GM12878 (cell line): ENCODE results near the gene NOS3. TPM values are rescaled to one million over a fixed set of nuclear protein-coding genes. Genes with fewer than 3 reads are reported as not detected.

ENCODE experiments used
- EED ChIP-seq: sonication (generic); IDR thresholded peaks from 2 replicates; pipeline ENCODE4 v1.6.1; 2016; ENCODE audit warnings: antibody characterized with exemption, low read depth
- MEF2B ChIP-seq: fragments of 450-650 bp; IDR thresholded peaks from 2 replicates; pipeline ENCODE4 v1.6.1; 2018; ENCODE audit warnings: mild to moderate bottlenecking, moderate library complexity; ENCODE audit not compliant: partially characterized antibody, poor library complexity, severe bottlenecking
- MXI1 ChIP-seq: fragments of 150-350 bp; IDR thresholded peaks from 2 replicates; pipeline ENCODE4 v1.6.1; 2011; ENCODE audit warnings: low read depth, mild to moderate bottlenecking, inconsistent platforms, low read length, improper control_type of control experiment
- NFYA ChIP-seq: IDR thresholded peaks from 2 replicates; pipeline ENCODE4 v1.6.1; 2011; ENCODE audit warnings: low read depth, mild to moderate bottlenecking, low read length, improper control_type of control experiment, borderline replicate concordance
- NR2C2 ChIP-seq: IDR thresholded peaks from 2 replicates; pipeline ENCODE4 v1.6.1; 2011; ENCODE audit warnings: borderline replicate concordance, low read depth; ENCODE audit not compliant: control insufficient read depth, insufficient read length
- PAX5 ChIP-seq: IDR thresholded peaks from 2 replicates; pipeline ENCODE4 v1.6.1; 2011; ENCODE audit warnings: low read depth, low read length, borderline replicate concordance
- POLR2AphosphoS5 ChIP-seq: IDR thresholded peaks from 2 replicates; pipeline ENCODE4 v1.6.1; 2011; ENCODE audit warnings: mild to moderate bottlenecking, low read length, inconsistent platforms
- RFX5 ChIP-seq: IDR thresholded peaks from 2 replicates; pipeline ENCODE4 v1.6.1; 2011; ENCODE audit warnings: low read depth, low read length, improper control_type of control experiment
- TAF1 ChIP-seq: IDR thresholded peaks from 2 replicates; pipeline ENCODE4 v1.6.1; 2011; ENCODE audit warnings: mild to moderate bottlenecking, low read depth, low read length, borderline replicate concordance
- YY1 ChIP-seq: IDR thresholded peaks from 2 replicates; pipeline ENCODE4 v1.6.1; 2011; ENCODE audit warnings: low read depth, mild to moderate bottlenecking, low read length
- ZNF217 ChIP-seq: fragments of 450-650 bp; IDR thresholded peaks from 2 replicates; pipeline ENCODE4 v1.6.1; 2017; ENCODE audit warnings: antibody characterized with exemption, mild to moderate bottlenecking
- polyA plus RNA-seq, 11 experiments: library from polyadenylated mRNA; depleted of rRNA in 4 of 11; unstranded in 6 of 11; stranded (reverse) in 5 of 11; fragments of >200 nt; fragmentation: Nextera tagmentation in 4 of 11; fragmentation: Illumina TruSeq in 1 of 11; extraction: Ambion mirVana in 4 of 11; extraction: Trizol in 1 of 11; gene quantifications; 1 replicate in 1 of 11; 2 replicates in 10 of 11; pipeline versions ENCODE4 v1.2.1 to v1.2.3, GENCODE V29; 2011 to 2016; ENCODE audit warnings: inconsistent platforms in 2 of 11, missing spikeins in 2 of 11, low read depth in 1 of 11
- total RNA-seq, 4 experiments: library from RNA; depleted of rRNA in 3 of 4; stranded (reverse); fragments of >200 nt in 3 of 4; fragmentation: Illumina TruSeq in 1 of 4; extraction: Trizol in 1 of 4; gene quantifications; 2 replicates each; pipeline versions ENCODE4 v1.2.1 to v1.2.3, GENCODE V29; 2013 to 2021
- TF ChIP-seq, protein P1 (sequence below): fragments of 450-650 bp; IDR thresholded peaks from 2 replicates; pipeline ENCODE4 v1.6.1; 2018; ENCODE audit warnings: borderline replicate concordance, mild to moderate bottlenecking; ENCODE audit not compliant: partially characterized antibody
- TF ChIP-seq, protein P2 (sequence below): fragments of 450-650 bp; IDR thresholded peaks from 2 replicates; pipeline ENCODE4 v1.6.1; 2016; ENCODE audit warnings: mild to moderate bottlenecking
- TF ChIP-seq, protein P3 (sequence below): fragments of 450-650 bp; IDR thresholded peaks from 2 replicates; pipeline ENCODE4 v1.6.1; 2017; ENCODE audit warnings: antibody characterized with exemption, mild to moderate bottlenecking, moderate library complexity
- TF ChIP-seq, protein P4 (sequence below): fragments of 450-650 bp; formaldehyde crosslinking; IDR thresholded peaks from 2 replicates; pipeline ENCODE4 v1.5.0; 2022; ENCODE audit warnings: mild to moderate bottlenecking, missing genetic modification characterization

NOS3 gene
- total and polyA plus RNA-seq, 10 of the 15 experiments (the other 5 are each of a cell fraction or from before 2014, with no cell fraction given), result 0.06 to 0.92 (median 0.30) TPM; not detected in 3

DNA sequence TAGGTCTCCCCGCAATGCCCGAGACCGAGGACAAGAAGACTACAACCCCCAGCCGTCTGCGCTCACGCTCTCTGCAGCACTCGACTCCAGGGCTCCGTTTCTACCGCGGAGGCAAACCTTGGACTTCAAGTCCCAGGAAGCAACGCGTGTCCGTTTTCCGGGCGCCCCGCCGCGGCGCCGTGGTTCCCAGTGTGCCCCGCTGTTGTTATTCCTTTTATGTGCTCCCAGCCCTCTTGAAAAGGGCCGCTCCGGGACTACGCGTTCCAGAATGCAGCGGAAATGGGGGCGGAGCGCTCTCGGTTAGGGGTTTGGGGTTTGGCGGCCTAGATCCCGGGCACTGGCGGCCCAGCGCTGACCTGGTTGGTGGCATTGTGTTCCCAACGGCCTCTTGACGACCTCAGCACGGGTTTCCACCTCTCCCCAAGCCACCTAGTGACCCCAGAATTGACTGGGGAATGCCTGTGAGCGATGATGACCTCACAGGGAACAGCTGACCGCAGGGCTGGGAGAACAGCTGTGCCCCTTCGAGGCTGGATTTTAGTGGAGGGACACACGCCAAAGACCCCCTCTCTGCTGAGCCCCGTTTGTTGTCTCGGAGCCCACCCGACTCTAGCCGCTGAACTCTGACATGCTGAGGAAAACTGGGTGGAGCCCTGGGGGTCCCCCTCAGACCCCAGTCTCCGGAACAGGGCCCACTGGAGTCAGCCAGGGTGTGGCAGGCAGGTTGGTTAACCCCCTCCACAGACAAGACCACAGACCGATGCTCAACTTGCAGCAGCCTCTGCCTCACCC lies 67.4 kb downstream of the NOS3 start (continued):
- TF ChIP-seq ZNF217 (no peak), POLR2AphosphoS5 (no peak), NR2C2 (no peak), TAF1 (no peak), YY1 (peak; percentile 75), PAX5 (peak; percentile 6; the same call in 1 of the 2 replicates), MEF2B (no peak), RFX5 (no peak), MXI1 (peak; percentile 69), NFYA (no peak), EED (no peak)
- TF ChIP-seq, protein P1, sequence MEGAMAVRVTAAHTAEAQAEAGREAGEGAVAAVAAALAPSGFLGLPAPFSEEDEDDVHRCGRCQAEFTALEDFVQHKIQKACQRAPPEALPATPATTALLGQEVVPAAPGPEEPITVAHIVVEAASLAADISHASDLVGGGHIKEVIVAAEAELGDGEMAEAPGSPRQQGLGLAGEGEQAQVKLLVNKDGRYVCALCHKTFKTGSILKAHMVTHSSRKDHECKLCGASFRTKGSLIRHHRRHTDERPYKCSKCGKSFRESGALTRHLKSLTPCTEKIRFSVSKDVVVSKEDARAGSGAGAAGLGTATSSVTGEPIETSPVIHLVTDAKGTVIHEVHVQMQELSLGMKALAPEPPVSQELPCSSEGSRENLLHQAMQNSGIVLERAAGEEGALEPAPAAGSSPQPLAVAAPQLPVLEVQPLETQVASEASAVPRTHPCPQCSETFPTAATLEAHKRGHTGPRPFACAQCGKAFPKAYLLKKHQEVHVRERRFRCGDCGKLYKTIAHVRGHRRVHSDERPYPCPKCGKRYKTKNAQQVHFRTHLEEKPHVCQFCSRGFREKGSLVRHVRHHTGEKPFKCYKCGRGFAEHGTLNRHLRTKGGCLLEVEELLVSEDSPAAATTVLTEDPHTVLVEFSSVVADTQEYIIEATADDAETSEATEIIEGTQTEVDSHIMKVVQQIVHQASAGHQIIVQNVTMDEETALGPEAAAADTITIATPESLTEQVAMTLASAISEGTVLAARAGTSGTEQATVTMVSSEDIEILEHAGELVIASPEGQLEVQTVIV, result peak; percentile 64
- TF ChIP-seq, protein P2, sequence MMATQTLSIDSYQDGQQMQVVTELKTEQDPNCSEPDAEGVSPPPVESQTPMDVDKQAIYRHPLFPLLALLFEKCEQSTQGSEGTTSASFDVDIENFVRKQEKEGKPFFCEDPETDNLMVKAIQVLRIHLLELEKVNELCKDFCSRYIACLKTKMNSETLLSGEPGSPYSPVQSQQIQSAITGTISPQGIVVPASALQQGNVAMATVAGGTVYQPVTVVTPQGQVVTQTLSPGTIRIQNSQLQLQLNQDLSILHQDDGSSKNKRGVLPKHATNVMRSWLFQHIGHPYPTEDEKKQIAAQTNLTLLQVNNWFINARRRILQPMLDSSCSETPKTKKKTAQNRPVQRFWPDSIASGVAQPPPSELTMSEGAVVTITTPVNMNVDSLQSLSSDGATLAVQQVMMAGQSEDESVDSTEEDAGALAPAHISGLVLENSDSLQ, result no peak
- TF ChIP-seq, protein P3, sequence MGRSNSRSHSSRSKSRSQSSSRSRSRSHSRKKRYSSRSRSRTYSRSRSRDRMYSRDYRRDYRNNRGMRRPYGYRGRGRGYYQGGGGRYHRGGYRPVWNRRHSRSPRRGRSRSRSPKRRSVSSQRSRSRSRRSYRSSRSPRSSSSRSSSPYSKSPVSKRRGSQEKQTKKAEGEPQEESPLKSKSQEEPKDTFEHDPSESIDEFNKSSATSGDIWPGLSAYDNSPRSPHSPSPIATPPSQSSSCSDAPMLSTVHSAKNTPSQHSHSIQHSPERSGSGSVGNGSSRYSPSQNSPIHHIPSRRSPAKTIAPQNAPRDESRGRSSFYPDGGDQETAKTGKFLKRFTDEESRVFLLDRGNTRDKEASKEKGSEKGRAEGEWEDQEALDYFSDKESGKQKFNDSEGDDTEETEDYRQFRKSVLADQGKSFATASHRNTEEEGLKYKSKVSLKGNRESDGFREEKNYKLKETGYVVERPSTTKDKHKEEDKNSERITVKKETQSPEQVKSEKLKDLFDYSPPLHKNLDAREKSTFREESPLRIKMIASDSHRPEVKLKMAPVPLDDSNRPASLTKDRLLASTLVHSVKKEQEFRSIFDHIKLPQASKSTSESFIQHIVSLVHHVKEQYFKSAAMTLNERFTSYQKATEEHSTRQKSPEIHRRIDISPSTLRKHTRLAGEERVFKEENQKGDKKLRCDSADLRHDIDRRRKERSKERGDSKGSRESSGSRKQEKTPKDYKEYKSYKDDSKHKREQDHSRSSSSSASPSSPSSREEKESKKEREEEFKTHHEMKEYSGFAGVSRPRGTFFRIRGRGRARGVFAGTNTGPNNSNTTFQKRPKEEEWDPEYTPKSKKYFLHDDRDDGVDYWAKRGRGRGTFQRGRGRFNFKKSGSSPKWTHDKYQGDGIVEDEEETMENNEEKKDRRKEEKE, result no peak
- TF ChIP-seq, protein P4, sequence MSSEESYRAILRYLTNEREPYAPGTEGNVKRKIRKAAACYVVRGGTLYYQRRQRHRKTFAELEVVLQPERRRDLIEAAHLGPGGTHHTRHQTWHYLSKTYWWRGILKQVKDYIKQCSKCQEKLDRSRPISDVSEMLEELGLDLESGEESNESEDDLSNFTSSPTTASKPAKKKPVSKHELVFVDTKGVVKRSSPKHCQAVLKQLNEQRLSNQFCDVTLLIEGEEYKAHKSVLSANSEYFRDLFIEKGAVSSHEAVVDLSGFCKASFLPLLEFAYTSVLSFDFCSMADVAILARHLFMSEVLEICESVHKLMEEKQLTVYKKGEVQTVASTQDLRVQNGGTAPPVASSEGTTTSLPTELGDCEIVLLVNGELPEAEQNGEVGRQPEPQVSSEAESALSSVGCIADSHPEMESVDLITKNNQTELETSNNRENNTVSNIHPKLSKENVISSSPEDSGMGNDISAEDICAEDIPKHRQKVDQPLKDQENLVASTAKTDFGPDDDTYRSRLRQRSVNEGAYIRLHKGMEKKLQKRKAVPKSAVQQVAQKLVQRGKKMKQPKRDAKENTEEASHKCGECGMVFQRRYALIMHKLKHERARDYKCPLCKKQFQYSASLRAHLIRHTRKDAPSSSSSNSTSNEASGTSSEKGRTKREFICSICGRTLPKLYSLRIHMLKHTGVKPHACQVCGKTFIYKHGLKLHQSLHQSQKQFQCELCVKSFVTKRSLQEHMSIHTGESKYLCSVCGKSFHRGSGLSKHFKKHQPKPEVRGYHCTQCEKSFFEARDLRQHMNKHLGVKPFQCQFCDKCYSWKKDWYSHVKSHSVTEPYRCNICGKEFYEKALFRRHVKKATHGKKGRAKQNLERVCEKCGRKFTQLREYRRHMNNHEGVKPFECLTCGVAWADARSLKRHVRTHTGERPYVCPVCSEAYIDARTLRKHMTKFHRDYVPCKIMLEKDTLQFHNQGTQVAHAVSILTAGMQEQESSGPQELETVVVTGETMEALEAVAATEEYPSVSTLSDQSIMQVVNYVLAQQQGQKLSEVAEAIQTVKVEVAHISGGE (CRISPR knock-in tag), result no peak
